Kidney epithelial cell (primary cell): ENCODE measurements around the gene ZFR2. TPM values are rescaled to one million over a fixed set of nuclear protein-coding genes. Genes with fewer than 3 reads are reported as not detected.

Experiments
- DNase-seq: peaks from one replicate; pipeline ENCODE4 v3.0.0-alpha.2; 2010; ENCODE audit warnings: low read depth
- H3K27me3 ChIP-seq: 2 replicates; pipeline ENCODE4 v1.6.0; 2011; ENCODE audit warnings: low read length; ENCODE audit not compliant: control insufficient read depth, insufficient read depth
- H3K36me3 ChIP-seq: 2 replicates; pipeline ENCODE4 v1.5.1; 2011; ENCODE audit warnings: low read length; ENCODE audit not compliant: control insufficient read depth, insufficient read depth
- H3K4me3 ChIP-seq: 2 replicates; pipeline ENCODE4 v1.5.1; 2011; ENCODE audit warnings: low read depth, mild to moderate bottlenecking, control low read depth, low read length
- CTCF ChIP-seq: IDR thresholded peaks from 2 replicates; pipeline ENCODE4 v1.5.1; 2011; ENCODE audit warnings: mild to moderate bottlenecking, moderate library complexity, low read length, control low read depth, inconsistent platforms; ENCODE audit not compliant: insufficient read depth, poor library complexity, severe bottlenecking
- total RNA-seq: library from RNA; depleted of rRNA; stranded (reverse); fragments of >200 nt; gene quantifications from 2 replicates; pipeline ENCODE4 v1.2.3, GENCODE V29; 2015

The ZFR2 gene
- total RNA-seq, 1 donor from 2014 or later = 0.17 TPM

- Histone ChIP-seq H3K4me3 (no peak overlapping the region), H3K36me3 (no peaks in the 10 kb centered on the region), H3K27me3 (peaks cover 6% of the 10 kb centered on the region)
- no peak for DNase-seq
- TF ChIP-seq CTCF = no peak
Measured at GRCh38 chr19:3838661-3839060, 30.2 kb downstream of the ZFR2 start.

GRCh38 chr19:3837922-3838321 is 30.9 kb downstream of the ZFR2 start:
- peaks cover 9% of the 10 kb centered on the region for H3K27me3 ChIP-seq
- no peak for DNase-seq

GRCh38 chr19:3837332-3837731 is 31.5 kb downstream of the ZFR2 start:
- TF ChIP-seq CTCF = no peak
- Histone ChIP-seq H3K36me3 (no peaks in the 10 kb centered on the region), H3K27me3 (peaks cover 9% of the 10 kb centered on the region), H3K4me3 (no peak overlapping the region)
- no peak for DNase-seq

More at GRCh38 chr19:3837922-3838321, 30.9 kb downstream of the ZFR2 start:
- TF ChIP-seq CTCF = no peak
- no peak overlapping the region for H3K4me3 ChIP-seq
- H3K36me3 ChIP-seq = no peaks in the 10 kb centered on the region

GRCh38 chr19:3836887-3837286 is 32.0 kb downstream of the ZFR2 start:
- H3K27me3 ChIP-seq = peaks cover 10% of the 10 kb centered on the region
- DNase-seq = no peak
- no peaks in the 10 kb centered on the region for H3K36me3 ChIP-seq
- TF ChIP-seq CTCF = no peak
- H3K4me3 ChIP-seq = no peak overlapping the region

GRCh38 chr19:3835055-3835435 is 33.8 kb downstream of the ZFR2 start:
- Histone ChIP-seq H3K4me3 (no peak overlapping the region), H3K36me3 (no peaks in the 10 kb centered on the region), H3K27me3 (peaks cover 25% of the 10 kb centered on the region)
- no peak for TF ChIP-seq CTCF
- DNase-seq = no peak

- TF ChIP-seq CTCF = no peak
- no peak for DNase-seq
- no peaks in the 10 kb centered on the region for H3K36me3 ChIP-seq
- H3K27me3 ChIP-seq = peaks cover 20% of the 10 kb centered on the region
- no peak overlapping the region for H3K4me3 ChIP-seq
Measured at GRCh38 chr19:3834349-3835054, 34.3 kb downstream of the ZFR2 start.
